ENCODE data around the gene MTRF1.

DNA sequence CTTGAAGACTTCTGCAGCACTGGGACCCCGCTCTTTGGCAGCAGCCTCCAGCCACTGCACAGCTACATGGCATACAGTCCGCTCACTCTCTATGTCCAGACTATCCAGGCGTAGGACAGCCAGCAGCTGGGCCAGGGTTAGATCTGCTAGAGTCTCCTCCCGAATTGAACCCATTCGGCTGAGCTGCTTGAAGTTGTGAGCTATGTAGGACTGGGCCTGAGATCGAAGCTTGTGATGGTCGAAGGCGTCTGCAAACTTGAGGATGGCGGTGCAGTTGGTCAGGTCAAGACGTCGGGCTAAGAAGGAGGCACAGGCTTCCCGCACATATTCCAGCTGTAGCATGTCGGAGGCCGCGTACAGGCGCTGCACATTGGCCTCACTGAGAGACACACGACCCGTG is 69.9 kb downstream of the MTRF1 start:
- TF ChIP-seq, protein P1, sequence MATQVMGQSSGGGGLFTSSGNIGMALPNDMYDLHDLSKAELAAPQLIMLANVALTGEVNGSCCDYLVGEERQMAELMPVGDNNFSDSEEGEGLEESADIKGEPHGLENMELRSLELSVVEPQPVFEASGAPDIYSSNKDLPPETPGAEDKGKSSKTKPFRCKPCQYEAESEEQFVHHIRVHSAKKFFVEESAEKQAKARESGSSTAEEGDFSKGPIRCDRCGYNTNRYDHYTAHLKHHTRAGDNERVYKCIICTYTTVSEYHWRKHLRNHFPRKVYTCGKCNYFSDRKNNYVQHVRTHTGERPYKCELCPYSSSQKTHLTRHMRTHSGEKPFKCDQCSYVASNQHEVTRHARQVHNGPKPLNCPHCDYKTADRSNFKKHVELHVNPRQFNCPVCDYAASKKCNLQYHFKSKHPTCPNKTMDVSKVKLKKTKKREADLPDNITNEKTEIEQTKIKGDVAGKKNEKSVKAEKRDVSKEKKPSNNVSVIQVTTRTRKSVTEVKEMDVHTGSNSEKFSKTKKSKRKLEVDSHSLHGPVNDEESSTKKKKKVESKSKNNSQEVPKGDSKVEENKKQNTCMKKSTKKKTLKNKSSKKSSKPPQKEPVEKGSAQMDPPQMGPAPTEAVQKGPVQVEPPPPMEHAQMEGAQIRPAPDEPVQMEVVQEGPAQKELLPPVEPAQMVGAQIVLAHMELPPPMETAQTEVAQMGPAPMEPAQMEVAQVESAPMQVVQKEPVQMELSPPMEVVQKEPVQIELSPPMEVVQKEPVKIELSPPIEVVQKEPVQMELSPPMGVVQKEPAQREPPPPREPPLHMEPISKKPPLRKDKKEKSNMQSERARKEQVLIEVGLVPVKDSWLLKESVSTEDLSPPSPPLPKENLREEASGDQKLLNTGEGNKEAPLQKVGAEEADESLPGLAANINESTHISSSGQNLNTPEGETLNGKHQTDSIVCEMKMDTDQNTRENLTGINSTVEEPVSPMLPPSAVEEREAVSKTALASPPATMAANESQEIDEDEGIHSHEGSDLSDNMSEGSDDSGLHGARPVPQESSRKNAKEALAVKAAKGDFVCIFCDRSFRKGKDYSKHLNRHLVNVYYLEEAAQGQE (IDR thresholded peaks at IDR 0.05; ENCODE audit: borderline replicate concordance), result no peak
- TF ChIP-seq, protein P1 (CRISPR knock-in tag; IDR thresholded peaks at IDR 0.05; ENCODE audit: low read depth), result no peak
- TF ChIP-seq PRMT5 (CRISPR knock-in tag; IDR thresholded peaks at IDR 0.05) (no peak), PHF21A (IDR thresholded peaks at IDR 0.05; ENCODE audit: borderline replicate concordance, low read depth) (no peak)
